ENCODE results near the gene USP50.
A peak's percentile ranks its signal among the peaks of the same experiment; 100 is the strongest.

USP50 gene

GRCh38 chr15:50484781-50485180, 61.7 kb downstream of the USP50 start:
- Mint-ChIP-seq H3K4me3 (no peak overlapping the region), H3K4me1 (ENCODE audit: low read depth) (peaks cover 12% of the 10 kb centered on the region), H3K36me3 (peaks cover 20% of the 10 kb centered on the region), H3K27me3 (no peaks in the 10 kb centered on the region), H3K9me3 (ENCODE audit: low read depth) (no peaks in the 10 kb centered on the region), H3K27ac (peak overlapping the region; percentile 51)

GRCh38 chr15:50476143-50476542, 70.3 kb downstream of the USP50 start:
- no peak overlapping the region for H3K4me3 Mint-ChIP-seq
- H3K4me1 Mint-ChIP-seq (ENCODE audit: low read depth), result peaks cover 3% of the 10 kb centered on the region
- no peak overlapping the region for H3K27ac Mint-ChIP-seq
- no peaks in the 10 kb centered on the region for H3K27me3 Mint-ChIP-seq
- H3K36me3 Mint-ChIP-seq, result peaks cover 13% of the 10 kb centered on the region
- no peaks in the 10 kb centered on the region for H3K9me3 Mint-ChIP-seq (ENCODE audit: low read depth)

- Mint-ChIP-seq H3K27me3 (no peaks in the 10 kb centered on the region), H3K36me3 (peaks cover 7% of the 10 kb centered on the region), H3K27ac (no peak overlapping the region), H3K4me1 (ENCODE audit: low read depth) (no peaks in the 10 kb centered on the region), H3K9me3 (ENCODE audit: low read depth) (no peaks in the 10 kb centered on the region), H3K4me3 (no peak overlapping the region)
Observed at GRCh38 chr15:50471072-50471471, 75.4 kb downstream of the USP50 start.

- no peaks in the 10 kb centered on the region for H3K27me3 Mint-ChIP-seq
- H3K9me3 Mint-ChIP-seq (ENCODE audit: low read depth), result no peaks in the 10 kb centered on the region
- H3K4me1 Mint-ChIP-seq (ENCODE audit: low read depth), result peaks cover 1% of the 10 kb centered on the region
- peaks cover 4% of the 10 kb centered on the region for H3K36me3 Mint-ChIP-seq
- H3K4me3 Mint-ChIP-seq, result no peak overlapping the region
- no peak overlapping the region for H3K27ac Mint-ChIP-seq
Observed at GRCh38 chr15:50463423-50464358, 82.8 kb downstream of the USP50 start.

GRCh38 chr15:50458348-50459112, 87.9 kb downstream of the USP50 start:
- peaks cover 4% of the 10 kb centered on the region for H3K36me3 Mint-ChIP-seq

GRCh38 chr15:50452927-50453326, 93.5 kb downstream of the USP50 start:
- Mint-ChIP-seq H3K36me3 (peaks cover 9% of the 10 kb centered on the region), H3K27ac (peak overlapping the region; percentile 5), H3K4me1 (ENCODE audit: low read depth) (peaks cover 15% of the 10 kb centered on the region), H3K9me3 (ENCODE audit: low read depth) (no peaks in the 10 kb centered on the region), H3K4me3 (no peak overlapping the region), H3K27me3 (no peaks in the 10 kb centered on the region)

More at GRCh38 chr15:50458348-50459112, 87.9 kb downstream of the USP50 start:
- H3K4me1 Mint-ChIP-seq (ENCODE audit: low read depth), result peaks cover 2% of the 10 kb centered on the region
- no peak overlapping the region for H3K4me3 Mint-ChIP-seq
- H3K27ac Mint-ChIP-seq, result no peak overlapping the region
- no peaks in the 10 kb centered on the region for H3K9me3 Mint-ChIP-seq (ENCODE audit: low read depth)
- H3K27me3 Mint-ChIP-seq, result no peaks in the 10 kb centered on the region
